ENCODE data around the gene ZNF473.

Gene ZNF473

DNA sequence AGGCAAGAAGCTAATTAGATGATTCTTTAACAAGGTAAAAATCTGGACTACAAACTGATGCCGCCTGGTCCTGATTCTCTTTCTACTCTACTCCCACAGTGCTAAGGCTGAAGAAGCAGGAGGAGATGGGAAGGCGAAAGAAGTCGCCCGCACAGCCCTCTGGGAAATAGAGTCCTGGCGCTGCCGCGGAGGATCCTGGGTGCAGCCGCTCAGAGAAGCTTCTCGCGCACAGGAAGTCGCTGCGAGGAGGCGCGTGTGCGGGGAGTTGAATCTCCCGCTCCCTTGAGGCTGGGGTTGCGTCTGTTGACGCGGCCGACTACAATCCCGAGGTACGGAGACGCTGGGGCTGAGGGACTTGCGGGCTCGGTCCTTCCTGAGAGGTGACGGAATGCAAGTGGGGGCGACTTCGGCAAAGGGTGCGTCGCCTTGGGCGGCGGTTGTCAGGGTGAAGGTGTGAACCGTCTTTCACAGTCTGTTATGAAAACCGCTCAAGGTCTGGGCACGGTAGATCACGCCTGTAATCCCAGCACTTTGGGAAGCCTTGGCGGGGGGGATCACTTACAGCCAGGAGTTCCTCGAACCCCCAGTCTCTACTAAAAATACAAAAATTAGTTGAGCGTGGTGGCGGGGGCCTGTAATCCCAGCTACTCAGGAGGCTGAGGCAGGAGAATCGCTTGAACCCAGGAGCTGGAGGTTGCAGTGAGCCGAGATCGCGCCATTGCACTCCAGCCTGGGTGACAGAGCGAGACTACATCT, at the start of gene ZNF473:
Gene ZNF473, plus strand, starts transcription at position 212 of the 756 bp plus-strand sequence. CDS start 5,078 bp downstream, outside the sequence.
- no peak for DNase-seq (ENCODE audit: low spot score)

DNA sequence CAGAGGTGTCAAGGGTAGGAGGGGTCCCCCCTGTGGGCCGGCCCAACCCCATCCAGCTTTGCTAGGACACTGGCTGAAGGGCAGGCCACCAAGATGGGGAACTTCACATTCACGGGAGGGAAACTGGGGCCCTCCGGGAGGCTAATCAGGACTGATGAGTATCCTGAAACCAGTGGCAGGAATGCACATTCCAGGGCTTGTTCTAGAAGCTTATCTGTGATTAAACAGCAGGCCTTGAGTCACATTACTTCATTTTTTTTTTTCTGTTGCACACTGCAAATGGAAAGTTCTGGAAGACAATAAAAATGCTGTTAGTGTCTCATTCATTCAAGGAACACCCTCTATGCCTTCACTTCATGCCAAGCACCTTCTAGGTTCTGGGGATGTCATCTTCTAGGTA, 49.3 kb upstream of the ZNF473 start:
- no peak for DNase-seq (ENCODE audit: low spot score)

DNA sequence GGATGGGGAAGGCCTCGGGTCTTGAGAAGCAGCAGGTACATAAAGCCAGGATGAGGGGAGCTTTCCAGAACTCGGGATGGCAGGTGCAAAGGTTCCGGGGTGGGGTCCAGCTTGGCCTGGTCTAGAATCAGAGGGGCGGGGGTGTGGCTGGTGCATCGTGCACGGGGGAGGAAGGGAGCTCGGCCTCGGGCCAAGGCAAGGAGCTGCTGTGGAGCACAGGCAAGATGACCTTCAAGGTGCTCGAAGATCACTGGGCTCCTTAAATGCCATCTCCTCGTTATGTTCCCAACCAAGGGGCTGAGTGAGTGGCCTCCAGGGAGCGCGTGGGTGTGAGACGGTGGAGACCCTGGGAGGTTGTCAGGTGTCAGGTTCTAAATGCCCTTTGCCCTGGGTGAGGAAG, 48.7 kb upstream of the ZNF473 start:
- DNase-seq (ENCODE audit: low spot score), result no peak

DNA sequence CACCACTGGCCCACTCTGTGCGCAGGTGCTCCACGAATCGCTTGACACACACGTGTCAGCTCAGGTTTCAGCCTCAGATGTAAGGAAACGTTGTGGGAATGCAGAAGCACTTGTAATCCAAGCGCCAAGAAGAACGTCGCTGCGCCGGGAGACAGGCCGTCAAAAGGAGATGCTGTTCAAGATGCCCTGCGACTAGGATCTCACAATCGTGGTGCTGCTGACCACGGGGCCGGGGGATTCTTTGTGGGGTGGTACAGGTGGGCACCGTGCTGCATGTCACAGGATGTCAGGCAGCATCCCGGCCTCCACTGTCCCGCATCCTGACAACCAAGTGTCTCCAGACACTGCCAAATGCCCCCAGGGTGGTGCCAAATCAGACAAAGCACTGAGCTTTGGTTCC, 47.9 kb upstream of the ZNF473 start:
- no peak for DNase-seq (ENCODE audit: low spot score)

DNA sequence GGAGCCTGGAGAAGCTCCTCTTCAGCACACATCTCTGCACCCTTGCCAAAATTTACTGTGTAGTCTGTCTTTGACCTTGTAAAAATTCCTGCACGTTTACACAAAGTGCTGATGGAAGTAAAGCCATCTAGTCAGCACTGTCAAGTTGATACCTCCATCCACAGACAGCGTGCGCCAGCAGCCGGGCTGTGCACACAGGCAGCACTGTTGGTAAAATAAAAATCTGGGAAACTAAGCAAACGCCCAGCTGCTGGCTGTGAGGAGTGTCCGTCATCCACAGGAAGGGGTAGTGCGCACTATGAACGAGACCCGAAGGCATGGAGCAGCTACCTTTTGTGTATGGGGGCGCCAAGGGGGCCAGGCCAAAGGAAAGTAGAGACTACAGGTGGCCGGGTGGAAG, 47.5 kb upstream of the ZNF473 start:
- DNase-seq (ENCODE audit: low spot score), result no peak

DNA sequence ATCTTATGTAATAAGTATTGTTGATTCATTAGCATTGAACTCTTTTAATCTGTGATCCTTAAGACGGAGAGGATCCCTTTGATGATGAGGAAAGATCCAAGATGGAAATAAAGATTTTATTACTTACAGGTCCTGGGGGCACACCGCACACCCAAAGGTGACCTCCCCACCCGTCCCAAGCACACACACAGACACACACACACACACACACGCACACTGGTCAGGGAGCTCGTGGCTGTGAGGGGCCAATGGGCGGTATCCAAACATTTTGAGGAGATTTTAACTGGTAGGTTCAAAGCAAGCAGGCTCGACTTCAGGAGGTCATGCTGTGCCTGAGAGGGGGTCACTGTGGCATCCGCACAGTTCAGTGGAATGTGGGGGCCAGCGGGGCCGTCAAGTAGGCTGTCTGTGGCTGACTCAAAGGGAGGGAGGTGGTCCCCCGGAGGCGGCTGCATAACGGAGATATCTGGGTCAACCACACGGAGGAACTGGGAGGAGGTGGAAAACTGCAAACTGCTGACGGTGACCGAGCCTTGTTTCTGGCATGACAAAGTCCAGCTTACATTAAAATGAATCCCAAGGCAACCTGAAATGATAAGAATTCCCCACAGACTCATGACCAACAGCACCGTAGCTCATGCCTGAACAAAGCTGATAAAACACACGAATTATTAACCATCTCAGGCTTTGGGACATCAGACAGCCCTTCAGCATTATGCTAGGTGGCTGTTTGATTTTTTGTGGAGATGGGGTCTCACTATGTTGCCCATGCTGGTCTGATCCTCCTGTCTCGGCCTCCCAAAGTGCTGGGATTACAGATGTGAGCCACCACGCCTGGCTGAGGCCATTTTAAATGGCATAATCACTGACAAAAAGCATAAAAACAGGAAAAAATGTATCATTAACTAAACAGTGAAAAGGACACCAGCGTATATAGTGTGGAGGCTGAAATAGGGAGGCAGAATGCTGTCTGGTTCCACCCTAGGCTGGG, 43.9 kb upstream of the ZNF473 start:
- no peak for DNase-seq (ENCODE audit: low spot score)

DNA sequence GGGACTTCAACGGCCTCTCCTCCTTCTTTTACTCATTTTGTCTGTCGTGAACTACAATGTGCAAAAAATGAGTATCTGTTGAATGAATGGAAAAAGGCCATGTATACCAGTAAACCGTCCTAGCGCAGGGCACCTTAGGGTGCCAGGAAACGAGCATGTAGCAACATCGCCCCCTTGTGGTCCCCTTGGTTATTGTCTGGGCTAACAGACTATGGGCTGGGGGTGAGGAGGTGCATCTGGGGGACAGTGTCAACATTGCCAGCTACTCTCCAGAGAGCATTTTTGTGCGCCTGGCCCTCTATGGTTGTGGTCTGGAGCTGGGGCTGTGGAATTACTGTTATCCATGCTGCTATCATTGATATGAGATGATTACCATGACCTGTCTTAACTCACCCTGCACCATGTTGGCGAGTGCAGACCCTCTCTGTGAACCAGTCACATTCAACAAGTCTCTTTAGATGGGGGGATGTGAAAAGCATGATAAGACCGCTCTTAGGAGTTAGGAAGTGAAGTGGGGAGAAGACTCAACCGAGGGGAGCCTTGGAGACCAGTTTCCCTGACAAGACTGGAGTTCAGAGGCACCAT, 42.1 kb upstream of the ZNF473 start:
- peak; percentile 30 for DNase-seq (ENCODE audit: low spot score)

DNA sequence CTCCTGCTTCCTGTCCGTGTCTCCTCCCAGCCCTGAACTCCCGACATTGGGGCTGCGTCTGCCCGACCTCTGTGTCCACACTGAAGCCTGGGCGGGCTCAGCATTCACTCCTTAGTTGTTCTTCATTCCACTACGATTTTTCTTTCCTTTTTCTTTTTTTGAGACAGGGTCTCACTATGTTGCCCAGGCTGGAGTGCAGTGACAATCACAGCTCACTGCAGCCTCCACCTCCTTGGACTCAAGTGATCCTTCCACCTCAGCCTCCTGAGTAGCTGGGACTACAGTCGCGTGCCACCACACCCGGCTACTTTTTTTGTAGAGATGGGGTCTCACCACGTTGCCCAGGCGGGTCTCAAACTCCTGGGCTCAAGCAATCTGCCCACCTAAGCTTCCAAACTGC, 41.3 kb upstream of the ZNF473 start:
- DNase-seq (ENCODE audit: low spot score), result no peak

DNA sequence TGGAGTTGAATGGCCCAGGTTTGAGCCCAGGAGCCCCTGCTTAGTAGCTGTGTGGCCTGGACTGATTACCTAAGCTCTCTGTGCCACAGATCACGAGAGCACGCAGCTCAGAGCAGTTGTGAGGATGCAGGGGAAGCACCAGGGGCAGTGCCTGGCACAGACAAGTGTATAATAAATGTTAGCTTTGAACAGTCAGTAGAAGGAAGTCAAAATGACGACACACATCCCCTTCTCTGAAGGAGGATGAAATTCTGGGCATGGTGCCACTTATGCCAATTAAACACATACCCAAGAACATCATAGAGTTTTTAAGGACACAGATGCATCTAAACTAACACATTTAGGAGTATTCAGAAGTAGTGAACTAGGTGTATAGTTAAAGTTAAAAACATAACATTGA, 39.9 kb upstream of the ZNF473 start:
- DNase-seq (ENCODE audit: low spot score), result no peak

DNA sequence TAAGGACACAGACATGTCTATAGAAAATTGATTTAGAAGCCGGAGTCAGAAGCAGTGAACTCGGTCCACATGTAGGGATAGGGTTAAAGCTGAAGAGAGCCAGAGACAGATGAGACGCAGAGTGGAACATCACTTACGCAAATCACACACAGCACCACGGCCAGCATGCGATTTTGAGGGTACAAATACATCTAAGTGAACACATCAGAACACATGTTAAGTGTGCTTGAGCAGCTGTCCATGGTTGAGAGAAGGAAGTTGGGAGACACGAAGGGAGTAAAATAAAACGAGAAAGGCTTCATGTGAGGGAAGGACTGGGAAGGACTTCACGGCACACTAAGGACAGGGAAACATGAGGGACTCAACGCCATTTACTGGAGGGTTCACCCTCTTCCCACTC, 39.5 kb upstream of the ZNF473 start:
- DNase-seq (ENCODE audit: low spot score), result no peak

DNA sequence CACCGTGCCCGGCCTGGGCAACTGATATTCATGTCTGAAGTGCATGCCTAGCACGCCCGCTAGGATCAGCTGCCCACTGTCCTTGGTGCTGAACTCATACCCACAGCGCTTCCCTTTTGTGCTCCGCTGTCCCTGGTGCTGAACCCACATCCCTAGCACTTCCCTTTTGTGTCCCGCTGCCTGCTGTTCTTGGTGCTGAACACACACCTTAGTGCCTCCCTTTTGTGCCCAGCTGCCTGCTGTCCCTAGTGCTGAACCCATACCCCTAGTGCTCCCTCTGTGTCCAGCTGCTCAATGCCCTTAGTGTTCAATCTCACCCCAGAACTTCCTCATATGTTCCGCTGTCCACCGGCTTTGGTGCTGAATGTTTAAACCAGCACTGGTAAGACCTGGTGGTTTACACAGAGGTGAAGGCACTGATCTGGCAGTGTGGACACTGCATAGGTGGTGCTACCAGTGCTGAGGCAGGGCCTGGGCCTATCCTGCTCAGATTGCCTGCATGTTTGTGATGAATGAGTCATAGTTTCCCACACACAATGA, 38.6 kb upstream of the ZNF473 start:
- peak; percentile 74 for DNase-seq (ENCODE audit: low spot score)

DNA sequence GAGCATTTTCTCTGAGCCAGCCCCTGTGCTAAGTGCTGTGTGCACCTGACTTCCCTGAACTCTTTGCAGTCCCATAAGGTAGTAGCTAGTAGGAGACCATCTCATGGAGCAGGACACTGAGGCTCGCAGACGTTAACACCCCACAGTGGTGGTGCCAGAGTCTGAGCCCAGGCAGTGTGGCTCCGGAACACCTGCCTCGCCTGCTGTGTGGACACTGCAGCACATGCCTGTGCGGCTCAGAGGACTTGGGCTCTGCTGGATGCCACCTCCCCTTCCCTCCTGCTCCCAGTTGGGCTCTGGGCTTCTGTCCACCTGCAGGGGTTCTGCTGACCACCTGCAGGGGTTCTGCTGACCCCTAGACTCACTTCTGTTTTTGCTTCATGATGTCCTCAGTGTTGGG, 37.8 kb upstream of the ZNF473 start:
- DNase-seq (ENCODE audit: low spot score), result no peak

DNA sequence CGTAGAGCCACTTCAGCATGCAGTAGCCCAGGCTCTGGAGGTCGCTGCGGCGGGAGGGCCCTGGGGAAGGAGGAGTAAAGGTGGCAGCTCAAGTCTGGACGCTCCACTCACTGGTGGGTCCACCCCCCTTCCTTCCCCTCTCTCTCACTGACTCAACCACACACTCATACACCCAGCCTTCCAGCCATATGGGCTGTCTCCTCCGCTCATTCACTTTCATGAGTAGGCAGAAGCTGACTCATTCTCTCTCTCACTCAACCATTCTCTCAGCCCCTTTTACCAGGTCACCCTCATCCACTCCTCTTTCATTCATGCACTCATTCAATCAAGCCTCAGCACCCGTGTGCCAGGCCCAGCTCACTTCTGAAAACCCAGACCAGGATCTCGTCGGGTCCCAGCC, 37.4 kb upstream of the ZNF473 start:
- no peak for DNase-seq (ENCODE audit: low spot score)

DNA sequence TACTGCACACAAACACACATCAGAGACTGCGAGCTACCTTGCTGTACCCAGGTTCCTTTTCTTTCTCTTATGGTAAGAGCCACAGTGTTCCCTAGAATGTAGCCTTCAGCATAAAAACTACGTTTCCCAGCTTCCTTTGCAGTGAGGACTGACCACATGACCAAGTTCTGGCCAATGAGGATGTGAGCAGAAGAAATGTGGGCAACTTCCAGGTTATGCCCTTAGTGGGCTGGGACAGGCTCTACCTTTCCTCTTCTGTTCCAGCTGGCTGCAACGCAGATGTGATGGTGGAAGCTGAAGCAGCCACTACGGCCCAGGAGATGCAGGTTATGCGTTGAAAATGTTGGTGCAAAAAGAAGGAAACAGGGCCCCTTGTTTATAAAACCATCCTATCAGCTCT, 28.1 kb upstream of the ZNF473 start:
- DNase-seq (ENCODE audit: low spot score), result no peak

DNA sequence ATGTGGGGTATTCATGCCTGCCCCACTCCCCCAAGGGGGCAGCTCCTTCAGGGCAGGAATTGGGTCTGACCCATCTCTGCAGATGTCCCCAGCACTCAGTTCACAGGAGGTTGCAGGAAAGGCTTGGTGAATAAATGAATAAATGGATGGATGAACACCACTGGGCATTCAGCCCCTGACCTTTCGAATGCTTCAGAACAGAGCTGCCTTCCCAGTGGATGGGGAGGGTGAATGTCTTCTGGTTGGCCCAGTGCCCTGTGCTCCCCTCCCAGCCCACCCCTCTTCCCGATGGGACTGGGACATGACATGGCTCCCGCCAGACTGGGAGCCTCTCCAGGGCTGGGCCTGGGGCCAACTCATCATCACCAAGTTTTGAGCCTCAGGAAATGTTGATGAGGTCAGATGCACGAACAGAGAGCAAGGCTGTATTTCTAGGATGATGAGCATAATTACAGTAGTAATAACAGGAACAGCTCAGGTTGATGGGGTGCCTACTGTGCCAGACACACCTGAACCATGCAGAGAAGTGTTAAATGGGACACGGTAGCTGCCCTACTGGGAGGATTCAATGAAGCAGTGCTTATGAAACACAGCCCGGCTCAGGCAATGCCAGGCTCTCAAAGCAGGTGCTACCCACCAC, 26.3 kb upstream of the ZNF473 start:
- peak; percentile 32 for DNase-seq (ENCODE audit: low spot score)

DNA sequence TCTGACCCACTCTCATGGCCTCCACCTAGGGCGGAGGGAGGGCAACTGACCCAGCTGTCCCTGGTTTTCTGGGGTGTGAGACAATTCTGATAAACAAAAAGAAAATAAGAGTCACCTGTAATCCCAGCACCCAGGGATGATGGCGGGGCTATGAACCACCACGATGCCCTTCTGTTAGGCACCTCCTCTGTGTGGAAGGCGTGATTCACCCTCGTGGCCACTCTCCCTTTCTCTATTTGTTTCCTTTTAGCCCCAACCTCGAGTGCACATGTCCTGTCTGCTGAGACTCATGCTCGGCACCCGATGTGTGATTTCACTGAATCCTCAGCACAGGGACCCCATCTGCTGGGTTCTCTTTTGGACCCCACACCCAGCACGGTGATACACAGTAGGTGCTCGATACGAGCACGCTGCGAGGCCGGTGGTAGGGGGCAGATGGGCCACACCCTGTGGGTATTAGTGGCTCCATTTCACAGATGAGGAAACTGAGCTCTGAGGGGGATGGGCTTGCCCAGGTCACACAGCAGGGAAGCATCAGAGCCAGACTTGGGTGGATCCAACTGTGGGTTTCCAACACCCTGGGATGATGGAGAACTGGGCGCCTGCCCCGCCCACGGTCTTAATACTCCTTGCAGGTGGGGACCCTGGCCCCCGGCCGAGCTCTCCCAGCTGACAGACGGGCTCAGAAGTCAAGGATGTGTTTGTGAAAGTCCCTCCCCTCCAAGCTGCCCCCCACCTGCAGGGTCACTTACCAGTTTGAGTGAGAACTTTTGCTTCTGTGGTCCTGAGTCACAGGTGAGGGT, 25.6 kb upstream of the ZNF473 start:
- no peak for DNase-seq (ENCODE audit: low spot score)

DNA sequence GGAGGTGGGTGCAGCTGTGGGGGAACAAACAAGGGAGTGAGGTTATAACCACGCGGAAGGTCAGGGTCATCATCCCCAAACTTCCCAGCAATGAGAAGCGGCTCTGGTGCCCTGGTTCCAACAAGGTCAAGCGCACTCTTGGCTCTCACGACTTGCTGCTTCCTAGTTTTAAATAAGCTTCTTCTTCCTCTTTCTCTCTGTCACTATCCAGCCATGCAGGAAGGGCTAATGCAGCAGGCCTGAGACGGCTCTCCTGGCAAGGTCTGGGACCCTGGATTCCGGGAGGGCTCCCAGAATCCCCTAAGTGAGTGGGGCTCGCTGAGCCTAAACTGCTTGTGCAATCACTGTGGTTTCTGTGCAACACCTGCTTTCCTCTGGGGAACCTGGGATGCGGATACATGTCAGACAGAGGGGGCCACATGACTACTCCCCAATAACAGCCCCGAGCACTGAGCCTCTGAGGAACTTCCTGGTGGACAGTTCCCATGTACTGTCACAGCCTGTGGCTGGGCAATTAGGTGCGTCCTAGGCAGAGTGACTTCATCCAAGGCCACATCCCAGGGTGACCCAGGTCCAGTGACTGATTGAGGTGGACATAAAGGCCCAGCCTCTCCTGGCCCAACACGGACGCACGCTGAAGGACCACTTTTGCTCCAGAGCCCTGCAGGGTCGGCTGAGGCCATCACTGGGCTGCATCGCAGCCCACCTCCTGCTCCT, 24.8 kb upstream of the ZNF473 start:
- DNase-seq (ENCODE audit: low spot score), result no peak

DNA sequence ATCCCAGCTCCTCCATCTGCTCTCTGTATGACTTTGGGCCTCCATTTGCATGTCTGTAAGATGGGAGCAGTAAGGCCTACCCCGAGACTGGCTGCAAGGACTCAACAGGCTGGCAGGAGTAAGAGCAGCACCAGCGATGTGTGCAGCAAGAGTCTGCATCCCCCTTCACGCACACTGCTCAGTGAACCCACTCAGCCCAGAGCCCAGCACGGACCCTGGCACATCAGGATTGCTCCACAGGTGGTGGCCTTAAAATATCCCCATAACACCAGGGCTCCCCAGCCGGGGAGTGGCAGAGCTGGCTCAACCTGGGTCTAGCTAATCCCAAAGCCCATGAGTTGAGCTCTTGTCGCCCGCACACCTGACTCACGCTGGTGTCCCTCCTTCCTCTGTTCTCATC, 24.0 kb upstream of the ZNF473 start:
- no peak for DNase-seq (ENCODE audit: low spot score)

DNA sequence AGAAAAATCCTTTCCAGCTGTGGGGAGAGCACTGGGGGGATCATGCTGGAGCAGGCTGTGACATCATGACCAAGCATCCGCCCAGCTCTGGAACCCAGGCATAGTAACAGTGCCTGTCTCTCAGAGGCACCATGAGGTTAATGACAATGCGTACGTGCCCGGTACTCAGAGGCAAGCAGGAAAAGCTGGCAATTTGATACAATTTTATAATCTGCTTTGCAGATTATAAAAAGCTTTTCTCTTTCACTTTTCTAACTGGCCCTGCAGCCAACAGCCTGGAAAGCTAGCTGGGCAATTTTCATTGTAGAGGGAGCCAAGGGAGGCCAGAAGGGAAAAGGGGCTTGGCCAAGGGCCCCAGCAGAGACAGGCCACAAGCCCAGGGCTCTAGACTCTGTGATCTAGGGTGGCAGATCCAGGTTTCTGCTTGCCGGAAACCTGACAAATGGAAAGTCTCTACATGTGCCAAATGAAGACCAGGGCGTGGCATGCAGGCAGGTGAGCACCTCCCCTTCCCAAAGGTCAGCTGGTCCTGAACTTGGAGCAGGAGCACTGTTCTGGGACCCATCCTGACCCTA, 23.3 kb upstream of the ZNF473 start:
- no peak for DNase-seq (ENCODE audit: low spot score)

DNA sequence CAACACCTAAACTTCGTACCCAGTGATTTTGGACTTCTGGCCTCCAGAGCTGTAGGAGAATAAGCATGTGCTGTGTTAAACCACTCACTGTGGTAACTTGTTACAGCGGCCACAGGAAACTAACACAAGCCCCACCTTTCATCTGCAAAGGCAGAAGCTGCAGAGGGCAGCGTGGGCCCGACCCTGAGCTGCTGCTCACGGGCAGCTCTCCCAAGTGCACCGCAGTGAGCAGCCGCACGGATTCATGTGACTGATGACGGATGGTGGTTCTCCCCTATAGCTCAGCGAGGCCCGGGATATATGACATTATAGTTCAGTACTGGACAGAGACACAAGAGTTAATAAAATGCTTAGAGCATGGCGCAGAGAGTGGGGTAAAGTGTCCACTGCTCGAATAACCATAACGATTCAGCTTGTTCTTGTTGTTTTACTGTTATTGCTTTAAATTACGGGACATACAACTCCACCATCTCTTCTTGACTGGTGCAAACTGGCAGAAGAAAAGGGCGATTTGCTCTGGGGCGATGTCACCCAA, 22.5 kb upstream of the ZNF473 start:
- no peak for DNase-seq (ENCODE audit: low spot score)

Measured in globus pallidus (tissue), 1 donor.